Hepatocyte (in vitro differentiated cells): ENCODE measurements around the gene IL16.

Source experiments
- CTCF ChIP-seq: fragments of 200-600 bp; sonication (generic); IDR thresholded peaks from 2 replicates; pipeline ENCODE4 v1.5.1; 2016; ENCODE audit warnings: antibody characterized with exemption, mild to moderate bottlenecking; ENCODE audit not compliant: poor library complexity
- EZH2phosphoT487 ChIP-seq: fragments of 200-600 bp; sonication (generic); IDR thresholded peaks from one replicate; pipeline ENCODE4 v1.6.1; 2018; ENCODE audit warnings: antibody characterized with exemption, mild to moderate bottlenecking, low read depth, moderate library complexity; ENCODE audit not compliant: unreplicated experiment, severe bottlenecking

- TF ChIP-seq CTCF, result no peak
- no peak for TF ChIP-seq EZH2phosphoT487
Observed at GRCh38 chr15:81316267-81316666, 119.6 kb downstream of the IL16 start.
